Lower leg skin (tissue), 3 donors: ENCODE measurements around the gene INTS11.

Experiments used
- CTCF ChIP-seq, 3 donors: fragments of 450-650 bp; IDR thresholded peaks; one replicate each; pipeline ENCODE4 v1.5.1; 2016; ENCODE audit warnings: antibody characterized with exemption in 3 of 3, mild to moderate bottlenecking in 3 of 3, moderate library complexity in 2 of 3
- POLR2A ChIP-seq, 2 donors: fragments of 450-650 bp; IDR thresholded peaks; one replicate each; pipeline ENCODE4 v1.6.1; 2016 to 2017; ENCODE audit warnings: antibody characterized with exemption in 2 of 2, mild to moderate bottlenecking in 1 of 2, moderate library complexity in 1 of 2

- TF ChIP-seq CTCF (IDR thresholded peaks at IDR 0.05) (no peak), POLR2A (IDR thresholded peaks at IDR 0.05) (no peak)
Observed at GRCh38 chr1:1358433-1359271, 34.2 kb upstream of the INTS11 start, which contains the start of gene MXRA8.
